Hepatocyte (in vitro differentiated cells): ENCODE measurements around the gene SYNJ2. TPM values are rescaled to one million over a fixed set of nuclear protein-coding genes. Genes with fewer than 3 reads are reported as not detected.

ENCODE experiments used
- DNase-seq: peaks from one replicate; pipeline ENCODE4 v3.0.0-alpha.2; 2016; ENCODE audit warnings: low spot score
- H2AFZ ChIP-seq: fragments of 200-600 bp; sonication (generic); 2 replicates; pipeline ENCODE4 v1.6.0; 2016; ENCODE audit warnings: antibody characterized with exemption, mild to moderate bottlenecking
- H3K27ac ChIP-seq: fragments of 200-600 bp; sonication (generic); 2 replicates; pipeline ENCODE4 v1.5.1; 2016; ENCODE audit warnings: mild to moderate bottlenecking
- H3K27me3 ChIP-seq: fragments of 200-600 bp; sonication (generic); 2 replicates; pipeline ENCODE4 v1.6.1; 2016
- H3K36me3 ChIP-seq: fragments of 200-600 bp; sonication (generic); replicated peaks from 2 replicates; pipeline ENCODE4 v1.5.1; 2016; ENCODE audit warnings: low read depth; ENCODE audit not compliant: insufficient read depth
- H3K4me1 ChIP-seq: fragments of 200-600 bp; sonication (generic); 2 replicates; pipeline ENCODE4 v1.5.1; 2016; ENCODE audit warnings: mild to moderate bottlenecking, moderate library complexity; ENCODE audit not compliant: insufficient read depth
- H3K4me2 ChIP-seq: fragments of 200-600 bp; sonication (generic); 2 replicates; pipeline ENCODE4 v1.6.0; 2016
- H3K4me3 ChIP-seq: fragments of 200-600 bp; sonication (generic); 2 replicates; pipeline ENCODE4 v1.5.1; 2016; ENCODE audit warnings: mild to moderate bottlenecking
- H3K79me2 ChIP-seq: fragments of 200-600 bp; sonication (generic); 2 replicates; pipeline ENCODE4 v1.6.0; 2017; ENCODE audit warnings: mild to moderate bottlenecking
- H3K9me2 ChIP-seq: fragments of 200-600 bp; sonication (generic); replicated peaks from 2 replicates; pipeline ENCODE4 v1.6.0; 2017; ENCODE audit warnings: mild to moderate bottlenecking; ENCODE audit not compliant: insufficient read depth
- H3K9me3 ChIP-seq: fragments of 200-600 bp; sonication (generic); 2 replicates; pipeline ENCODE4 v1.5.1; 2016; ENCODE audit warnings: low read depth, mild to moderate bottlenecking
- H4K20me1 ChIP-seq: fragments of 200-600 bp; sonication (generic); 2 replicates; pipeline ENCODE4 v1.6.0; 2016; ENCODE audit warnings: mild to moderate bottlenecking; ENCODE audit not compliant: insufficient read depth, poor library complexity, severe bottlenecking
- CTCF ChIP-seq: fragments of 200-600 bp; sonication (generic); IDR thresholded peaks from 2 replicates; pipeline ENCODE4 v1.5.1; 2016; ENCODE audit warnings: antibody characterized with exemption, mild to moderate bottlenecking; ENCODE audit not compliant: poor library complexity
- EZH2 ChIP-seq: fragments of 200-600 bp; sonication (generic); IDR thresholded peaks from 2 replicates; pipeline ENCODE4 v1.6.1; 2016; ENCODE audit warnings: antibody characterized with exemption, mild to moderate bottlenecking, borderline replicate concordance
- EZH2phosphoT487 ChIP-seq: fragments of 200-600 bp; sonication (generic); IDR thresholded peaks from one replicate; pipeline ENCODE4 v1.6.1; 2018; ENCODE audit warnings: antibody characterized with exemption, mild to moderate bottlenecking, low read depth, moderate library complexity; ENCODE audit not compliant: unreplicated experiment, severe bottlenecking
- WGBS: methylation state at CpG from one replicate; pipeline ENCODE4 v1.1.6; 2016; ENCODE audit warnings: low lambda C conversion rate; ENCODE audit errors: missing lambda C conversion rate; 5-methylcytosine and 5-hydroxymethylcytosine counted together
- polyA plus RNA-seq: library from polyadenylated mRNA; unstranded; fragments of >200 nt; fragmentation: Nextera tagmentation; extraction: Ambion mirVana; gene quantifications from 2 replicates; pipeline ENCODE4 v1.2.1, GENCODE V29; 2016
- total RNA-seq: library from RNA; depleted of rRNA; stranded (reverse); fragments of >200 nt; gene quantifications from 2 replicates; pipeline ENCODE4 v1.2.3, GENCODE V29; 2014

Gene SYNJ2
- total and polyA plus RNA-seq, 2 experiments from 2014 or later = 15.4 to 21.4 TPM

- DNase-seq = no peak
- H3K9me2 ChIP-seq = no peaks in the 10 kb centered on the region
- H3K27me3 ChIP-seq = no peaks in the 10 kb centered on the region
- no peak overlapping the region for H3K4me2 ChIP-seq
- 94% methylated on average over 16 of the region's 16 CpGs for WGBS
- H3K4me1 ChIP-seq = no peaks in the 10 kb centered on the region
- H4K20me1 ChIP-seq = no peaks in the 10 kb centered on the region
- no peaks in the 10 kb centered on the region for H3K36me3 ChIP-seq
- H3K9me3 ChIP-seq = no peaks in the 10 kb centered on the region
- H2AFZ ChIP-seq = no peak overlapping the region
- no peak overlapping the region for H3K4me3 ChIP-seq
- H3K27ac ChIP-seq = no peak overlapping the region
- H3K79me2 ChIP-seq = no peaks in the 10 kb centered on the region
- TF ChIP-seq EZH2 = no peak
- no peak for TF ChIP-seq CTCF
- no peak for TF ChIP-seq EZH2phosphoT487
Observed at GRCh38 chr6:157943249-157943963, 38.3 kb upstream of the SYNJ2 start.

- WGBS = 94% methylated on average over 15 of the region's 15 CpGs
- TF ChIP-seq CTCF = no peak
- Histone ChIP-seq H3K4me1 (no peaks in the 10 kb centered on the region), H3K9me3 (no peaks in the 10 kb centered on the region), H3K4me2 (no peak overlapping the region), H3K9me2 (no peaks in the 10 kb centered on the region), H3K27me3 (no peaks in the 10 kb centered on the region), H3K36me3 (no peaks in the 10 kb centered on the region), H3K4me3 (no peak overlapping the region), H3K79me2 (no peaks in the 10 kb centered on the region), H3K27ac (no peak overlapping the region), H4K20me1 (no peaks in the 10 kb centered on the region), H2AFZ (no peak overlapping the region)
- DNase-seq = no peak
Observed at GRCh38 chr6:157943964-157944283, 37.7 kb upstream of the SYNJ2 start.

GRCh38 chr6:157944983-157945931, 36.4 kb upstream of the SYNJ2 start:
- Histone ChIP-seq H3K4me2 (no peak overlapping the region), H3K4me1 (no peaks in the 10 kb centered on the region), H3K36me3 (no peaks in the 10 kb centered on the region), H3K9me2 (no peaks in the 10 kb centered on the region), H3K79me2 (no peaks in the 10 kb centered on the region), H3K9me3 (no peaks in the 10 kb centered on the region), H3K27me3 (no peaks in the 10 kb centered on the region), H3K27ac (no peak overlapping the region), H2AFZ (no peak overlapping the region), H3K4me3 (no peak overlapping the region), H4K20me1 (no peaks in the 10 kb centered on the region)
- no peak for DNase-seq
- TF ChIP-seq CTCF (no peak), EZH2 (no peak), EZH2phosphoT487 (no peak)
- 90% methylated on average over 14 of the region's 14 CpGs for WGBS
